Mammary epithelial cell (primary cell): ENCODE measurements around the gene ANKS1B.

Source experiments
- CTCF ChIP-seq, 2 donors: IDR thresholded peaks in 1 of 2; conservative IDR thresholded peaks in 1 of 2; 2 replicates each; pipeline ENCODE4 v1.5.1; 2011 to 2012; ENCODE audit warnings: inconsistent platforms in 2 of 2, low read length in 2 of 2, mild to moderate bottlenecking in 2 of 2, control low read depth in 1 of 2, low read depth in 1 of 2; ENCODE audit not compliant: insufficient read depth in 1 of 2; ENCODE audit errors: extremely low read depth in 1 of 2
- EZH2 ChIP-seq: IDR thresholded peaks from 2 replicates; pipeline ENCODE4 v1.6.1; 2012; ENCODE audit warnings: low read length, inconsistent platforms, borderline replicate concordance

GRCh38 chr12:99567072-99567471, 417.7 kb downstream of the ANKS1B start:
- TF ChIP-seq CTCF (conservative IDR thresholded peaks at IDR 0.05 in 1 of 2, IDR thresholded peaks at IDR 0.05 in 1 of 2; ENCODE audit: extremely low read depth in 1 of 2, insufficient read depth in 1 of 2, low read depth in 1 of 2, low read length in 2 of 2) (no peak), EZH2 (no peak)
